GM18520 (cell line): ENCODE results near the gene AHCYL2.
"Not testable (repeated sequence)": the region's sequence is repeated elsewhere in the genome, so short reads cannot be mapped to it uniquely, and the experiment has no call there.

Source experiments
- ATAC-seq: cut with Tn5 transposase; IDR thresholded peaks from one replicate; pipeline ENCODE4 v1.9.1; 2021; ENCODE audit not compliant: unreplicated experiment

AHCYL2 gene

GRCh38 chr7:129447445-129447844, 222.6 kb downstream of the AHCYL2 start:
- not testable (repeated sequence) for ATAC-seq

GRCh38 chr7:129448608-129449007, 223.8 kb downstream of the AHCYL2 start:
- ATAC-seq, result not testable (repeated sequence)

- ATAC-seq, result no peak
Measured at GRCh38 chr7:129450295-129450694, 225.5 kb downstream of the AHCYL2 start.

- no peak for ATAC-seq
Measured at GRCh38 chr7:129452589-129453231, 227.9 kb downstream of the AHCYL2 start.

- ATAC-seq, result no peak
Measured at GRCh38 chr7:129453510-129454248, 228.8 kb downstream of the AHCYL2 start.

- no peak for ATAC-seq
Measured at GRCh38 chr7:129454249-129454551, 229.4 kb downstream of the AHCYL2 start.

GRCh38 chr7:129456421-129456820, 231.6 kb downstream of the AHCYL2 start:
- ATAC-seq, result no peak

- no peak for ATAC-seq
Measured at GRCh38 chr7:129457101-129457500, 232.3 kb downstream of the AHCYL2 start.

GRCh38 chr7:129458171-129458570, 233.3 kb downstream of the AHCYL2 start:
- no peak for ATAC-seq

GRCh38 chr7:129461809-129462208, 237.0 kb downstream of the AHCYL2 start:
- ATAC-seq, result no peak

GRCh38 chr7:129462420-129462819, 237.6 kb downstream of the AHCYL2 start:
- ATAC-seq, result no peak

- no peak for ATAC-seq
Measured at GRCh38 chr7:129464194-129464593, 239.4 kb downstream of the AHCYL2 start.

- ATAC-seq, result no peak
Measured at GRCh38 chr7:129465080-129465479, 240.2 kb downstream of the AHCYL2 start.

- no peak for ATAC-seq
Measured at GRCh38 chr7:129466796-129467195, 242.0 kb downstream of the AHCYL2 start.

- no peak for ATAC-seq
Measured at GRCh38 chr7:129468087-129468486, 243.3 kb downstream of the AHCYL2 start.

- no peak for ATAC-seq
Measured at GRCh38 chr7:129468547-129468946, 243.7 kb downstream of the AHCYL2 start.

GRCh38 chr7:129469930-129470329, 245.1 kb downstream of the AHCYL2 start:
- ATAC-seq, result no peak

- no peak for ATAC-seq
Measured at GRCh38 chr7:129470411-129470810, 245.6 kb downstream of the AHCYL2 start.

GRCh38 chr7:129471402-129471827, 246.6 kb downstream of the AHCYL2 start:
- ATAC-seq, result no peak

GRCh38 chr7:129475931-129476330, 251.1 kb downstream of the AHCYL2 start:
- ATAC-seq, result not testable (repeated sequence)

- not testable (repeated sequence) for ATAC-seq
Measured at GRCh38 chr7:129476398-129476797, 251.6 kb downstream of the AHCYL2 start.
